NT2/D1 (cell line): ENCODE results near the gene MRPS9.

Experiments used
- SUZ12 ChIP-seq: IDR thresholded peaks from 2 replicates; pipeline ENCODE4 v1.6.1; 2011; ENCODE audit not compliant: insufficient read length, insufficient read depth; ENCODE audit errors: extremely low read depth
- YY1 ChIP-seq: IDR thresholded peaks from 2 replicates; pipeline ENCODE4 v1.6.1; 2011; ENCODE audit not compliant: insufficient read length, insufficient read depth
- ZNF274 ChIP-seq: IDR thresholded peaks from 2 replicates; pipeline ENCODE4 v1.6.1; 2011; ENCODE audit warnings: mild to moderate bottlenecking, low read depth, low read length

GRCh38 chr2:105007367-105007766 lies 30.5 kb upstream of the MRPS9 start:
- TF ChIP-seq ZNF274 (no peak), YY1 (no peak), SUZ12 (no peak)
